ENCODE measurements around the gene CCSER2. TPM values are rescaled to one million over a fixed set of nuclear protein-coding genes. Genes with fewer than 3 reads are reported as not detected.
A peak's percentile ranks its signal among the peaks of the same experiment; 100 is the strongest.

CCSER2 gene
- total RNA-seq, 3 donors from 2014 or later, result 30.2 to 118 (median 48.3) TPM

- H3K4me1 ChIP-seq (ENCODE audit: low read depth), result peaks cover 4% of the 10 kb centered on the region
- DNase-seq (no peak), ATAC-seq (no peak)
- no peaks in the 10 kb centered on the region for H3K36me3 ChIP-seq (ENCODE audit: low read depth)
- no peak for TF ChIP-seq CTCF (IDR thresholded peaks at IDR 0.05)
- intact Hi-C loops (cut with DNase I, micrococcal nuclease), result no loop called here
- H3K9me3 ChIP-seq, result no peaks in the 10 kb centered on the region
- no peak overlapping the region for H3K4me3 ChIP-seq
Observed at GRCh38 chr10:84337199-84337598, 8.8 kb downstream of the CCSER2 start.

GRCh38 chr10:84339025-84339424 is 10.6 kb downstream of the CCSER2 start:
- DNase-seq, result no peak
- no peak overlapping the region for H3K4me3 ChIP-seq
- ATAC-seq, result no peak
- intact Hi-C loops (cut with DNase I, micrococcal nuclease), result no loop called here
- H3K9me3 ChIP-seq, result no peaks in the 10 kb centered on the region
- H3K36me3 ChIP-seq (ENCODE audit: low read depth), result no peaks in the 10 kb centered on the region
- no peak for TF ChIP-seq CTCF (IDR thresholded peaks at IDR 0.05)
- no peaks in the 10 kb centered on the region for H3K4me1 ChIP-seq (ENCODE audit: low read depth)

- no peak overlapping the region for H3K4me3 ChIP-seq
- TF ChIP-seq CTCF (IDR thresholded peaks at IDR 0.05), result no peak
- DNase-seq, result no peak
- intact Hi-C loops (cut with DNase I, micrococcal nuclease), result no loop called here
- no peaks in the 10 kb centered on the region for H3K36me3 ChIP-seq (ENCODE audit: low read depth)
- no peaks in the 10 kb centered on the region for H3K9me3 ChIP-seq
- H3K4me1 ChIP-seq (ENCODE audit: low read depth), result no peaks in the 10 kb centered on the region
- ATAC-seq, result peak; percentile 49
Observed at GRCh38 chr10:84340187-84340586, 11.8 kb downstream of the CCSER2 start.

- DNase-seq (no peak), ATAC-seq (no peak)
- TF ChIP-seq CTCF (IDR thresholded peaks at IDR 0.05), result no peak
- no peak overlapping the region for H3K4me3 ChIP-seq
- no peaks in the 10 kb centered on the region for H3K9me3 ChIP-seq
- intact Hi-C loops (cut with DNase I, micrococcal nuclease), result no loop called here
- no peaks in the 10 kb centered on the region for H3K36me3 ChIP-seq (ENCODE audit: low read depth)
- H3K4me1 ChIP-seq (ENCODE audit: low read depth), result no peaks in the 10 kb centered on the region
Observed at GRCh38 chr10:84340632-84341537, 12.5 kb downstream of the CCSER2 start.

- Histone ChIP-seq H3K4me3 (no peak overlapping the region), H3K36me3 (ENCODE audit: low read depth) (no peaks in the 10 kb centered on the region), H3K9me3 (no peaks in the 10 kb centered on the region), H3K4me1 (ENCODE audit: low read depth) (no peaks in the 10 kb centered on the region)
- no peak for TF ChIP-seq CTCF (IDR thresholded peaks at IDR 0.05)
- ATAC-seq (peak; percentile 31), DNase-seq (no peak)
- intact Hi-C loops (cut with DNase I, micrococcal nuclease), result no loop called here
Observed at GRCh38 chr10:84341538-84341856, 13.1 kb downstream of the CCSER2 start.

Measured in mucosa of descending colon (tissue), 3 donors.